Upper lobe of left lung (tissue), 6 donors: ENCODE measurements around the gene AOC1. TPM values are rescaled to one million over a fixed set of nuclear protein-coding genes. Genes with fewer than 3 reads are reported as not detected.

Experiments
- ATAC-seq, 2 donors: fragments of 200-7000 bp; cut with Tn5 transposase; one replicate each; pipeline ENCODE4 v1.9.1; 2022; ENCODE audit warnings: mild to moderate bottlenecking in 2 of 2, moderate library complexity in 2 of 2; ENCODE audit not compliant: low FRiP score in 2 of 2
- DNase-seq, 2 donors: peaks; one replicate each; pipeline ENCODE4 v3.0.0-alpha.2; 2019 to 2020
- H3K27ac ChIP-seq, 4 donors: fragments of 200-600 bp; sonication (generic); one replicate each; pipeline ENCODE4 v1.5.1; 2016 to 2019
- H3K27me3 ChIP-seq, 4 donors: fragments of 200-600 bp; sonication (generic); one replicate each; pipeline ENCODE4 v1.5.1; 2017 to 2019
- H3K36me3 ChIP-seq, 4 donors: fragments of 200-600 bp; sonication (generic); one replicate each; pipeline ENCODE4 v1.5.1; 2016 to 2019
- H3K4me1 ChIP-seq, 4 donors: fragments of 200-600 bp; sonication (generic); one replicate each; pipeline ENCODE4 v1.5.1; 2018 to 2019
- H3K4me3 ChIP-seq, 4 donors: fragments of 200-600 bp; sonication (generic); one replicate each; pipeline ENCODE4 v1.5.1; 2017 to 2019; ENCODE audit warnings: mild to moderate bottlenecking in 2 of 4, moderate library complexity in 1 of 4
- H3K9me3 ChIP-seq, 4 donors: fragments of 200-600 bp; sonication (generic); one replicate each; pipeline ENCODE4 v1.5.1; 2018 to 2019
- CTCF ChIP-seq, 6 experiments: fragments of 450-650 bp in 4 of 6; fragments of 200-600 bp in 2 of 6; sonication (generic) in 2 of 6; IDR thresholded peaks; one replicate each; pipeline ENCODE4 v1.5.1; 2016 to 2019; ENCODE audit warnings: antibody characterized with exemption in 6 of 6
- EP300 ChIP-seq, 4 donors: sonication (generic); formaldehyde crosslinking; IDR thresholded peaks; one replicate each; pipeline ENCODE4 v1.5.1; 2017; ENCODE audit warnings: antibody characterized with exemption in 4 of 4, control low read depth in 2 of 4
- POLR2A ChIP-seq, 4 donors: fragments of 450-650 bp; IDR thresholded peaks; one replicate each; pipeline ENCODE4 v1.5.1; 2016 to 2017; ENCODE audit warnings: antibody characterized with exemption in 4 of 4, mild to moderate bottlenecking in 2 of 4
- POLR2AphosphoS5 ChIP-seq, 2 donors: sonication (generic); formaldehyde crosslinking; IDR thresholded peaks; one replicate each; pipeline ENCODE4 v1.5.1; 2017; ENCODE audit warnings: antibody characterized with exemption in 2 of 2
- WGBS, 2 donors: methylation state at CpG; one replicate each; pipeline ENCODE4 v1.1.5; 2017 to 2018; 5-methylcytosine and 5-hydroxymethylcytosine counted together
- total RNA-seq, 6 donors: library from RNA; depleted of rRNA in 4 of 6; stranded (reverse); fragments of >200 nt in 4 of 6; gene quantifications; one replicate each; pipeline versions ENCODE4 v1.1.0 to v1.2.1, GENCODE V29; 2016 to 2021
- donor health status: DM: no; HTN: no; CAD: no; lungs with moderate emphysema.
- donor health status: DM: no; HTN: yes; CAD: no; lungs with severe emphysema.

AOC1 gene
- under 1 TPM in 2 of 6 donors, not detected in 4; 0.31 to 0.88 TPM for total RNA-seq

- Histone ChIP-seq H3K36me3 (no peaks in the 10 kb centered on the region), H3K27ac (no peak within 1 kb of the TSS), H3K27me3 (no peaks in the 10 kb centered on the region), H3K4me1 (no peaks in the 10 kb centered on the region), H3K9me3 (no peaks in the 10 kb centered on the region), H3K4me3 (no peak within 1 kb of the TSS)
- peak in 1 of 2 donors; percentile 43 for DNase-seq
- WGBS, 2 donors = 37 to 43% methylated on average over 8 of the region's 8 CpGs
- TF ChIP-seq POLR2AphosphoS5 (IDR thresholded peaks at IDR 0.05) = no peak
- TF ChIP-seq EP300 (IDR thresholded peaks at IDR 0.05) = no peak
- TF ChIP-seq CTCF (IDR thresholded peaks at IDR 0.05) = no peak
- TF ChIP-seq POLR2A (IDR thresholded peaks at IDR 0.05) = no peak
- peak in 1 of 2 donors; percentile 38 for ATAC-seq
Measured at GRCh38 chr7:150852371-150852905, at the start of gene AOC1. Gene AOC1, plus strand, starts transcription at chr7:150852517. Its CDS starts 3,954 bp downstream, at chr7:150856471.

- peaks cover 0 to 19% (median 9%) of the 10 kb centered on the region in 4 donors for H3K9me3 ChIP-seq
- TF ChIP-seq CTCF (IDR thresholded peaks at IDR 0.05) (no peak), EP300 (IDR thresholded peaks at IDR 0.05) (no peak), POLR2AphosphoS5 (IDR thresholded peaks at IDR 0.05) (no peak), POLR2A (IDR thresholded peaks at IDR 0.05) (no peak)
- H3K36me3 ChIP-seq = no peaks in the 10 kb centered on the region
- no peak overlapping the region for H3K27ac ChIP-seq
- ATAC-seq = no peak
- H3K4me3 ChIP-seq = no peak overlapping the region
- peaks cover 0 to 19% (median 6%) of the 10 kb centered on the region in 4 donors for H3K27me3 ChIP-seq
- H3K4me1 ChIP-seq = peaks cover 9 to 24% (median 17%) of the 10 kb centered on the region in 4 donors
- WGBS, 2 donors = 78 to 83% methylated on average over 10 of the region's 10 CpGs
- DNase-seq = no peak
Measured at GRCh38 chr7:150803161-150803860, 49.0 kb upstream of the AOC1 start.

- no peak for TF ChIP-seq POLR2AphosphoS5 (IDR thresholded peaks at IDR 0.05)
- no peak for TF ChIP-seq EP300 (IDR thresholded peaks at IDR 0.05)
- TF ChIP-seq POLR2A (IDR thresholded peaks at IDR 0.05) = no peak
- TF ChIP-seq CTCF (IDR thresholded peaks at IDR 0.05) = no peak
- ATAC-seq (no peak), DNase-seq (no peak)
- Histone ChIP-seq H3K36me3 (no peaks in the 10 kb centered on the region), H3K4me3 (no peak overlapping the region), H3K9me3 (peaks cover 0 to 19% (median 9%) of the 10 kb centered on the region in 4 donors), H3K27me3 (peaks cover 0 to 18% (median 6%) of the 10 kb centered on the region in 4 donors), H3K27ac (no peak overlapping the region), H3K4me1 (peaks cover 9 to 19% (median 15%) of the 10 kb centered on the region in 4 donors)
- 89 to 91% methylated on average over 5 of the region's 5 CpGs for WGBS, 2 donors
Measured at GRCh38 chr7:150804802-150805201, 47.5 kb upstream of the AOC1 start.

- H3K4me3 ChIP-seq = no peak overlapping the region
- TF ChIP-seq POLR2A (IDR thresholded peaks at IDR 0.05) (no peak), EP300 (IDR thresholded peaks at IDR 0.05) (no peak), CTCF (IDR thresholded peaks at IDR 0.05) (no peak), POLR2AphosphoS5 (IDR thresholded peaks at IDR 0.05) (no peak)
- no peak for ATAC-seq
- H3K9me3 ChIP-seq = peaks cover 0 to 19% (median 9%) of the 10 kb centered on the region in 4 donors
- DNase-seq = no peak
- H3K27ac ChIP-seq = no peak overlapping the region
- H3K4me1 ChIP-seq = peaks cover 1 to 8% (median 5%) of the 10 kb centered on the region in 4 donors
- peaks cover 0 to 7% (median 2%) of the 10 kb centered on the region in 4 donors for H3K27me3 ChIP-seq
- H3K36me3 ChIP-seq = no peaks in the 10 kb centered on the region
Measured at GRCh38 chr7:150805864-150806263, 46.5 kb upstream of the AOC1 start.
